ENCODE results near the gene IYD.

The IYD gene

DNA sequence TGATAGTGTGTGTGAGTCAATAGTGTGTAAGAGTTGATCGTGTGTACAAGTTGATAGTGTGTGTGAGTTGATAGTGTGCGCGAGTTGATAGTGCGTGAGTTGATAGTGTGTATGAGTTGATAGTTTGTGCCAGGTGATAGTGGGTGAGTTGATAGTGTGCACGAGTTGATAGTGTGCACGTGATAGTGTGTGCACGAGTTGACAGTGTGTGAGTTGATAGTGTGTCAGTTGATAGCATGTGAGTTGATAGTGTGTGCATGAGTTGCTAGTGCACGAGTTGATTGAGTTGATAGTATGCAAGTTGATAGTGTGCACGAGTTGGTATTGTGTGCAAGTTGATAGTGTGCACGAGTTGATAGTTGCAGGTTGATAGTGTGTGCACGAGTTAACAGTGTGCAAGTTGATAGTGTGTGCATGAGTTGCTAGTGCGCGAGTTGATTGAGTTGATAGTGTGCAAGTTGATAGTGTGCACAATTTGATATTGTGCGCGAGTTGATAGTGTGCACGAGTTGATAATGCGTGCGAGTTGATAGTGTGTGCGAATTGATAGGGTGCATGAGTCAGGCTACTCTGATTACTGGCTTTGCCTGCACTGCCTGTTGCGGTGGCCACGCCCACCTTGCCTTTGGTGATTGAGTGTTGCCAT is 35.8 kb upstream of the IYD start:
- no peaks in the 10 kb centered on the region for H3K36me3 ChIP-seq (ENCODE audit: control insufficient read depth in 5 of 5, insufficient read depth in 5 of 5, low read length in 5 of 5)
- H3K9me3 ChIP-seq (ENCODE audit: control insufficient read depth in 5 of 5, low read length in 5 of 5), result no peaks in the 10 kb centered on the region
- H3K27me3 ChIP-seq (ENCODE audit: control insufficient read depth in 5 of 5, insufficient read depth in 4 of 5, low read length in 5 of 5), result peaks cover 0 to 4% (median 0%) of the 10 kb centered on the region in 5 donors
- H3K27ac ChIP-seq (ENCODE audit: low read depth, low read length), result no peak overlapping the region
- no peak overlapping the region for H3K9ac ChIP-seq (ENCODE audit: low read length in 5 of 5)
- no peaks in the 10 kb centered on the region for H3K4me1 ChIP-seq (ENCODE audit: control insufficient read depth in 5 of 5, insufficient read depth in 5 of 5, low read length in 5 of 5)
- H3K4me3 ChIP-seq (ENCODE audit: low read depth in 1 of 5, low read length in 5 of 5), result no peak overlapping the region

DNA sequence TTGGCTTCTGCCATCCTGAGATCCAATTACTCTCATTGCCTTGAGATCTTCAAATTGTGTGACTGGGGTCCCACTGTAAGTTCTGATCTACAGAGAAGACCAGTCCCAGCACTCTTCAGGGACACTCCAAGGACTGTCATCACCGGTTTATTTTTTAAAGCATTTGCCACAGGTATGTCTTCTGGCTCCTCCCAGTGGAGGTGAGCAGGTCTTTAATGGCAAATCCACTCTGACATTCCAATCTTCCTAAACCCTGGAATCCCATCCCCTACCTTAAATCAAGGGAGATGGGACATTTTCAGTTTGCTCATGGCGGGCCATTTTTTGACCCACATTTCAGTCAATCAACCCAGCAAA is 35.2 kb upstream of the IYD start:
- H3K9ac ChIP-seq (ENCODE audit: low read length in 5 of 5), result no peak overlapping the region
- no peak overlapping the region for H3K27ac ChIP-seq (ENCODE audit: low read depth, low read length)
- peaks cover 0 to 4% (median 0%) of the 10 kb centered on the region in 5 donors for H3K27me3 ChIP-seq (ENCODE audit: control insufficient read depth in 5 of 5, insufficient read depth in 4 of 5, low read length in 5 of 5)
- no peaks in the 10 kb centered on the region for H3K36me3 ChIP-seq (ENCODE audit: control insufficient read depth in 5 of 5, insufficient read depth in 5 of 5, low read length in 5 of 5)
- no peaks in the 10 kb centered on the region for H3K4me1 ChIP-seq (ENCODE audit: control insufficient read depth in 5 of 5, insufficient read depth in 5 of 5, low read length in 5 of 5)
- H3K4me3 ChIP-seq (ENCODE audit: low read depth in 1 of 5, low read length in 5 of 5), result no peak overlapping the region
- no peaks in the 10 kb centered on the region for H3K9me3 ChIP-seq (ENCODE audit: control insufficient read depth in 5 of 5, low read length in 5 of 5)

DNA sequence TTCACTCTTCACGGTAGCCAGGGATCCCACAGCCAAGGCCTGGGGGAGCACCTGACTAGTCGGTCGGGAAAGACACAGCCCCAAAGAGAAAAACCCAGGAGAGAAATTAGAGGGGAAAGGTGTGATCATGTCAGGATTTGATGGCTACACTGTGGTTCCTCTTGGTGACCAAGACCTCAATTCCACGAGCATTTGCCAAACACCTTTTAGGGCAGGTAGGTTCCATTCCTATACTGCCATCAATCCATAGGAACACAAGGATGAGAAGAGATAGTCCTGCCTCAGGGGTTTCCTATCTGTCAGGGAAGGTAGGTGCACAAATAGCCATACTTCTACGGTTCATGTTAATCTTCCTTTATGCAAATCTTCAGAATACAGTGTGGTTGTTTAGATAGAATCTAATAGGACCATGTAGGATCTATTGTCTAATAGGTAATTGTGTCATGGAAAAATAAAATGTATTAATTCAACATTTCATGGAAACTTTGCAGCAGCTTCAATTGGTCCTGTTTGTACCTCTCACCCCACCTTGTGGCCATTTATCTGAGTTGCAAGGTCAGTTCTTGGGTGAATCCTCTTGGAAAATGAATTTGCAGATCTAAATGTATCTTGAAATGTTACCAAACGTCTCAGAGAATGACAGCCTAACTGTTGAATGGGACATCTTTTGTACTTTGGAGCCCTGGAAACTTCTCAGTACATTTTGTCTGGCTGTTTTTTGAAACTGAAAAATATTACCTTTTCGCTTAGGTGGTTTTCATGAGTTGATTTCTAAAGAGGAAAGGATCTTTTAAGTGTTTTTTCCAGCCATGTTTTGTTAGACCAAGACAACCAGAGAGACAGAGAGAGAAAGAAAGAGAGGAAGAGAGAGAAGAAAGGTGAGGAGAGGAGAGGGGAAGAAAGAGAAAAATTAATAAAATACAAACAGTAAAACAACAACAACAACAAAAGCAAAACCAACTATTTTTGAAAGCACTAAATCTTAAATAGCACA is 33.7 kb upstream of the IYD start:
- H3K27me3 ChIP-seq (ENCODE audit: control insufficient read depth in 5 of 5, insufficient read depth in 4 of 5, low read length in 5 of 5), result peaks cover 0 to 4% (median 0%) of the 10 kb centered on the region in 5 donors
- H3K4me3 ChIP-seq (ENCODE audit: low read depth in 1 of 5, low read length in 5 of 5), result no peak overlapping the region
- H3K27ac ChIP-seq (ENCODE audit: low read depth, low read length), result no peak overlapping the region
- no peaks in the 10 kb centered on the region for H3K9me3 ChIP-seq (ENCODE audit: control insufficient read depth in 5 of 5, low read length in 5 of 5)
- H3K36me3 ChIP-seq (ENCODE audit: control insufficient read depth in 5 of 5, insufficient read depth in 5 of 5, low read length in 5 of 5), result no peaks in the 10 kb centered on the region
- no peak overlapping the region for H3K9ac ChIP-seq (ENCODE audit: low read length in 5 of 5)
- H3K4me1 ChIP-seq (ENCODE audit: control insufficient read depth in 5 of 5, insufficient read depth in 5 of 5, low read length in 5 of 5), result no peaks in the 10 kb centered on the region

DNA sequence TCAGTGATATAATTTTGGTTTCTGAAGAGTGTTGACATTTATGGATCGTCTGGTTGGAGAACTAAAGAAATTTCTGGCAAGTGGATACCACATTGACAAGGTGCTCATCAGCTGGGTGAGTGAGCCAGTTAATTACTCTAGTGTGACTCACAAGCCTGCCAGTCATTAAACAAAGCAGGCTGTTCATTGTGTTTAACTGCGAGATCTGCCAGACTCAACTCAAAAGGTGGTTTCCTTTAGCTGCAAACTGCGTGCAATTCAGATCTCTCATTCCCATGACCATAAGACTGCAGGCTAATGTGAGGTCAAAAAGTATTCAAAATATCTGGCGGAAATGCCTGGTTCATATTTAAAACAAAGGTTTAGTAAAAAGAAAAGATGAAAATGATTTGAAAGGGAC is 32.5 kb upstream of the IYD start:
- H3K36me3 ChIP-seq (ENCODE audit: control insufficient read depth in 5 of 5, insufficient read depth in 5 of 5, low read length in 5 of 5), result no peaks in the 10 kb centered on the region
- no peak overlapping the region for H3K4me3 ChIP-seq (ENCODE audit: low read depth in 1 of 5, low read length in 5 of 5)
- no peaks in the 10 kb centered on the region for H3K9me3 ChIP-seq (ENCODE audit: control insufficient read depth in 5 of 5, low read length in 5 of 5)
- no peak overlapping the region for H3K9ac ChIP-seq (ENCODE audit: low read length in 5 of 5)
- no peaks in the 10 kb centered on the region for H3K4me1 ChIP-seq (ENCODE audit: control insufficient read depth in 5 of 5, insufficient read depth in 5 of 5, low read length in 5 of 5)
- peaks cover 0 to 4% (median 0%) of the 10 kb centered on the region in 5 donors for H3K27me3 ChIP-seq (ENCODE audit: control insufficient read depth in 5 of 5, insufficient read depth in 4 of 5, low read length in 5 of 5)
- no peak overlapping the region for H3K27ac ChIP-seq (ENCODE audit: low read depth, low read length)

DNA sequence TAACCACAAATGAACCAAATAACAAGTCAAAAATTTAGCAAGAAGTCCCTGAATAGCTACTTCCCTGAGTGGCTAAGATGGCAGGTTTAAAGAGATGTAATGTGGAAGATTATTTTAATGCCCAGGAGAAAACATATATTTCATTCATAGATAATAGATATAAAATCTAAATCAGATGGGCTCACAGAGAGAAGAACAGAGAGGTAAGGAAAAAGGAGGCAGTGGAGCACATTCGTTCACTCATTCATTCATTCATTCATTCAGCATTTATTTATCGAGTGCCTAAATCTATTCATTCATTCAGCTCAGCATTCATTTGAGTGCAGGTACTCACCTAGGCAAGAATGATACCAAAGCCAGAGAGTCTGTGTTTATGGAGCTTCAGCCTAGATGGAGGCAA is 32.1 kb upstream of the IYD start:
- H3K4me1 ChIP-seq (ENCODE audit: control insufficient read depth in 5 of 5, insufficient read depth in 5 of 5, low read length in 5 of 5), result no peaks in the 10 kb centered on the region
- no peaks in the 10 kb centered on the region for H3K36me3 ChIP-seq (ENCODE audit: control insufficient read depth in 5 of 5, insufficient read depth in 5 of 5, low read length in 5 of 5)
- H3K27me3 ChIP-seq (ENCODE audit: control insufficient read depth in 5 of 5, insufficient read depth in 4 of 5, low read length in 5 of 5), result peaks cover 0 to 4% (median 0%) of the 10 kb centered on the region in 5 donors
- no peaks in the 10 kb centered on the region for H3K9me3 ChIP-seq (ENCODE audit: control insufficient read depth in 5 of 5, low read length in 5 of 5)
- no peak overlapping the region for H3K27ac ChIP-seq (ENCODE audit: low read depth, low read length)
- H3K4me3 ChIP-seq (ENCODE audit: low read depth in 1 of 5, low read length in 5 of 5), result no peak overlapping the region
- H3K9ac ChIP-seq (ENCODE audit: low read length in 5 of 5), result no peak overlapping the region

DNA sequence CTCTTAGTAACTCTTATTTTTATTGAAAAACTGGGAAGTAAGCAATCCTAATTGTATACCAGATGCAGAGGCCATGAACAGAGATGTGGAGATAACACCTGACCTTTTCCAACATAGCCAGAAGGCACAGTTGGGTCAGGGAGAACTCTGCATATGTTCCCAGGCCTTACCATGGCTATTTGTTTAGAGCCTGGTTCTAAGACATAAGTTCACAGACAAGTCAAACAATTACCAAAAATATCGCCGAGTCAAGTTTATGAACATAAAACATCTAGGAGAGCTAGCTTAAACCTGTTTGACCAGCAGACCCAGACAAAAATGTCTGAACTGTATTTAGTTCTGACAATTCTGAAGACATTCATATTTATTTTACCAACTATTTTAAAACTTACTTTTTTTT is 26.7 kb upstream of the IYD start:
- Histone ChIP-seq H3K4me1 (ENCODE audit: control insufficient read depth in 5 of 5, insufficient read depth in 5 of 5, low read length in 5 of 5) (no peaks in the 10 kb centered on the region), H3K9me3 (ENCODE audit: control insufficient read depth in 5 of 5, low read length in 5 of 5) (no peaks in the 10 kb centered on the region), H3K9ac (ENCODE audit: low read length in 5 of 5) (no peak overlapping the region), H3K27ac (ENCODE audit: low read depth, low read length) (no peak overlapping the region), H3K4me3 (ENCODE audit: low read depth in 1 of 5, low read length in 5 of 5) (no peak overlapping the region), H3K27me3 (ENCODE audit: control insufficient read depth in 5 of 5, insufficient read depth in 4 of 5, low read length in 5 of 5) (peaks cover 0 to 6% (median 0%) of the 10 kb centered on the region in 5 donors), H3K36me3 (ENCODE audit: control insufficient read depth in 5 of 5, insufficient read depth in 5 of 5, low read length in 5 of 5) (no peaks in the 10 kb centered on the region)

DNA sequence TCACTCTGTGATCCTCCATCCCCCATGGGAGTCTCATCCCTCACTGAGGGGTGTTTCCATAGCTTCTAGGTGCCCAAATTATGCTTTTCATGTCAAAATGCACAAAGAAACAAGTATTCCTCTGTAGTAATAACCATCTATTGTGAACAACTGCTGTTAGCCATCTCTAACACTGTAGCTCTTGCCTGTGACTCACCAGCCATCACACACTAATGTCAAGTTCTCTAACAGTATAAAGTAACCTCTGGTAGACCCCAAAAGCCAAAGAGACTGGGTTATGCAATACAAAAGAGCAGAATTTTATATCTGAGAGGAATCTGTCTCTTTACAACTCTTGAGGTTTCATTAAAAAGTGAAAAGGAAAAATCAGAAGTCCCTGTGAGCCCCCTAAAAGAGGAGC is 25.4 kb upstream of the IYD start:
- Histone ChIP-seq H3K4me3 (ENCODE audit: low read depth in 1 of 5, low read length in 5 of 5) (no peak overlapping the region), H3K27ac (ENCODE audit: low read depth, low read length) (no peak overlapping the region), H3K4me1 (ENCODE audit: control insufficient read depth in 5 of 5, insufficient read depth in 5 of 5, low read length in 5 of 5) (no peaks in the 10 kb centered on the region), H3K9me3 (ENCODE audit: control insufficient read depth in 5 of 5, low read length in 5 of 5) (no peaks in the 10 kb centered on the region), H3K27me3 (ENCODE audit: control insufficient read depth in 5 of 5, insufficient read depth in 4 of 5, low read length in 5 of 5) (peaks cover 0 to 3% (median 0%) of the 10 kb centered on the region in 5 donors), H3K36me3 (ENCODE audit: control insufficient read depth in 5 of 5, insufficient read depth in 5 of 5, low read length in 5 of 5) (no peaks in the 10 kb centered on the region), H3K9ac (ENCODE audit: low read length in 5 of 5) (no peak overlapping the region)

DNA sequence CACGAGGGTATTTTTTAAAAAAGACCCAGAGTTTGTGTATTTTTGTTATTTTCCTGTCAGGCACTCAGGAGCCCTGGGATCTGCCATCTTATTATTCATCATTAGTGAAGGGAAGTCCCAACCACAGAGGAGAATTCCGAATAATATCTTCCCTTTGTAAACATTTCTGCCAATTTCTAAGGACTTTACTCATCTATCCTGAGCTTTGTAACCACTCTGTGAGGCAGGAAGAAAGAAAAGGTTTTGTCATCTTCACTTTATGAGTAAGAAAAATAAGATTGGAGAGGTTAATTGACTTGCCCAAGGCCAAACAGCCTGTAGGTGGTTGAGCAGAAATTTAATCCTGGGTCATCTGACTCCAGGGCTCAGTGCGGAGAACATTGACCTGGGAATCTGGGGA is 23.0 kb upstream of the IYD start:
- Histone ChIP-seq H3K9me3 (ENCODE audit: control insufficient read depth in 5 of 5, low read length in 5 of 5) (no peaks in the 10 kb centered on the region), H3K4me3 (ENCODE audit: low read depth in 1 of 5, low read length in 5 of 5) (no peak overlapping the region), H3K27ac (ENCODE audit: low read depth, low read length) (no peak overlapping the region), H3K4me1 (ENCODE audit: control insufficient read depth in 5 of 5, insufficient read depth in 5 of 5, low read length in 5 of 5) (no peaks in the 10 kb centered on the region), H3K36me3 (ENCODE audit: control insufficient read depth in 5 of 5, insufficient read depth in 5 of 5, low read length in 5 of 5) (no peaks in the 10 kb centered on the region), H3K27me3 (ENCODE audit: control insufficient read depth in 5 of 5, insufficient read depth in 4 of 5, low read length in 5 of 5) (peaks cover 0 to 5% (median 0%) of the 10 kb centered on the region in 5 donors), H3K9ac (ENCODE audit: low read length in 5 of 5) (no peak overlapping the region)

DNA sequence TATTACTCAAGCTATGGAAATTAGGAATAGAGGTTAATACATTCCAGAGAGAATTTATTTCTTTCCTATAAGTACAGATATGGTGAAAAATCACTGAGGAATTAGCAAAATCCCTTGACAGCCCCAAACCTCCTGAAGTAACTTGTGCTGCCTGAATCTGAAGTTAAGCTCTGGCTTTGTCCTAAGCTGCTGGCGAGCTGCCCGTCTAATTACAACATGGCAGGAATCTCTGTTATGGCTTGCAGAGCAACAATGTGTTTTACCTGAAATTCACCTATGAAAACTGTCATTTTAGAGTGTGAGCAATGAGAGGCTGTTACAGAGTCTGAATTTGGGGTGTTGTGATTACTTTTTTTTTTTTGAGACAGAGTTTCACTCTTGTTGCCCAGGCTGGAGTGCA is 22.5 kb upstream of the IYD start:
- Histone ChIP-seq H3K27me3 (ENCODE audit: control insufficient read depth in 5 of 5, insufficient read depth in 4 of 5, low read length in 5 of 5) (peaks cover 0 to 5% (median 0%) of the 10 kb centered on the region in 5 donors), H3K27ac (ENCODE audit: low read depth, low read length) (no peak overlapping the region), H3K4me3 (ENCODE audit: low read depth in 1 of 5, low read length in 5 of 5) (no peak overlapping the region), H3K9ac (ENCODE audit: low read length in 5 of 5) (no peak overlapping the region), H3K4me1 (ENCODE audit: control insufficient read depth in 5 of 5, insufficient read depth in 5 of 5, low read length in 5 of 5) (no peaks in the 10 kb centered on the region), H3K36me3 (ENCODE audit: control insufficient read depth in 5 of 5, insufficient read depth in 5 of 5, low read length in 5 of 5) (no peaks in the 10 kb centered on the region), H3K9me3 (ENCODE audit: control insufficient read depth in 5 of 5, low read length in 5 of 5) (no peaks in the 10 kb centered on the region)

DNA sequence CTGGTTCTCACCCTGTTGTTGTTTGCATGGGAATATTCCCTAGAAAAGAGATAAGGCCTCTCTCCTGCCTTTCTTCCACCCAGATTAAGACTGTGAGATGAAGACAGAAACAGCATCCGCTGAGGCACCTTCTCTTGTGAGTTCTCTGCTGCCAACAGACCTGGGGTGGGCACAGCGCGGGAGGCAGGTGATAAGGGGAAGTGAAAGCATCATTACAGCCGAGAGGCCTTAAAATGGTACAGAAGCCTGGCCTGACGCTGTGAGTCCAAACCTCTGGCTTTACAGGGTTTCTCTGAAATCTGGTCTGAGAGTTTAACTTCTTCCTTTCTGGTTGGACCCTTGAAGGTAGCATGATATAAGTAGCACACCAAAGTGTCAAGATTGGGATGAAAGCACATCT is 21.0 kb upstream of the IYD start:
- no peaks in the 10 kb centered on the region for H3K4me1 ChIP-seq (ENCODE audit: control insufficient read depth in 5 of 5, insufficient read depth in 5 of 5, low read length in 5 of 5)
- H3K27me3 ChIP-seq (ENCODE audit: control insufficient read depth in 5 of 5, insufficient read depth in 4 of 5, low read length in 5 of 5), result peaks cover 0 to 5% (median 0%) of the 10 kb centered on the region in 5 donors
- H3K4me3 ChIP-seq (ENCODE audit: low read depth in 1 of 5, low read length in 5 of 5), result no peak overlapping the region
- no peak overlapping the region for H3K27ac ChIP-seq (ENCODE audit: low read depth, low read length)
- H3K9me3 ChIP-seq (ENCODE audit: control insufficient read depth in 5 of 5, low read length in 5 of 5), result no peaks in the 10 kb centered on the region
- H3K36me3 ChIP-seq (ENCODE audit: control insufficient read depth in 5 of 5, insufficient read depth in 5 of 5, low read length in 5 of 5), result no peaks in the 10 kb centered on the region
- no peak overlapping the region for H3K9ac ChIP-seq (ENCODE audit: low read length in 5 of 5)
